GM12878 (cell line): ENCODE results near the gene DHCR7. TPM values are rescaled to one million over a fixed set of nuclear protein-coding genes. Genes with fewer than 3 reads are reported as not detected.

Source experiments
- ATAC-seq: fragments of 200-7000 bp; cut with Tn5 transposase; 3 replicates; pipeline ENCODE4 v1.9.1; 2020; ENCODE audit warnings: mild to moderate bottlenecking, moderate library complexity
- BruUV-seq: library from RNA; stranded (reverse); fragments of 400-500 nt; replicated peaks from 2 replicates; lab custom pipeline; 2021; lab: Mats Ljungman, UMichigan
- CTCF ChIA-PET: fragments of 300-600 bp; sonication (Branson Sonifier 250); formaldehyde crosslinking; extraction: SDS; loops from one replicate; lab custom pipeline; 2021; ENCODE audit warnings: inconsistent platforms; lab: Yijun Ruan, JAX
- POLR2A ChIA-PET: fragments of 350-600 bp; formaldehyde crosslinking; extraction: SDS; loops from one replicate; lab custom pipeline; 2021; ENCODE audit warnings: inconsistent platforms; lab: Charles Lee
- RAD21 ChIA-PET: fragments of 300-600 bp; sonication (Branson Sonifier 250); formaldehyde crosslinking; loops from one replicate; lab custom pipeline; 2023; ENCODE audit warnings: antibody characterized with exemption; ENCODE audit not compliant: unreplicated experiment; lab: Charles Lee
- SMC1A ChIA-PET: fragments of 300-600 bp; sonication (Branson Sonifier 250); formaldehyde crosslinking; loops from one replicate; lab custom pipeline; 2023; ENCODE audit not compliant: unreplicated experiment, uncharacterized antibody; lab: Charles Lee
- DNase-seq: peaks from one replicate; pipeline ENCODE4 v3.0.0-alpha.2; 2011; ENCODE audit warnings: low read depth, low spot score
- FAIRE-seq: peaks from 3 replicates; lab custom pipeline; 2011; peaks lifted over from hg19 to GRCh38; lab: Jason Lieb, UNC
- H2AFZ ChIP-seq: 2 replicates; pipeline ENCODE4 v1.6.0; 2011; ENCODE audit warnings: low read depth, low read length, control low read depth; ENCODE audit not compliant: control insufficient read depth
- H3K27ac ChIP-seq: 2 replicates; pipeline ENCODE4 v1.5.1; 2011; ENCODE audit warnings: control low read depth; ENCODE audit not compliant: control insufficient read depth, insufficient read depth
- H3K27me3 ChIP-seq, 2 experiments: replicated peaks in 1 of 2; 2 replicates each; pipeline versions ENCODE4 v1.6.0 to v1.6.1; 2011; ENCODE audit warnings: low read length in 1 of 2; ENCODE audit not compliant: control insufficient read depth in 2 of 2, insufficient read depth in 2 of 2
- H3K36me3 ChIP-seq, 2 experiments: 2 replicates each; pipeline ENCODE4 v1.5.1; 2011; ENCODE audit warnings: low read length in 1 of 2; ENCODE audit not compliant: control insufficient read depth in 2 of 2, insufficient read depth in 2 of 2
- H3K4me1 ChIP-seq: 2 replicates; pipeline ENCODE4 v1.6.1; 2011; ENCODE audit warnings: mild to moderate bottlenecking, low read length, moderate library complexity, mixed read lengths; ENCODE audit not compliant: control insufficient read depth, insufficient read depth
- H3K4me2 ChIP-seq: 2 replicates; pipeline ENCODE4 v1.6.0; 2011; ENCODE audit warnings: control low read depth; ENCODE audit not compliant: control insufficient read depth, insufficient read depth
- H3K4me3 ChIP-seq: fragments of 200-600 bp; sonication (generic); 2 replicates; pipeline ENCODE4 v1.5.1; 2016
- H3K79me2 ChIP-seq: 2 replicates; pipeline ENCODE4 v1.6.0; 2011; ENCODE audit warnings: low read length; ENCODE audit not compliant: control insufficient read depth, insufficient read depth
- H3K9ac ChIP-seq: 2 replicates; pipeline ENCODE4 v1.8.0; 2011; ENCODE audit warnings: low read length, control low read depth, mixed read lengths; ENCODE audit not compliant: control insufficient read depth, insufficient read depth
- H3K9me3 ChIP-seq: replicated peaks from 3 replicates; pipeline ENCODE4 v1.5.1; 2011; ENCODE audit warnings: mild to moderate bottlenecking, low read length; ENCODE audit not compliant: control insufficient read depth, insufficient read depth
- H4K20me1 ChIP-seq: 2 replicates; pipeline ENCODE4 v1.6.0; 2011; ENCODE audit not compliant: control insufficient read depth, insufficient read depth
- FOS ChIP-seq: IDR thresholded peaks from 3 replicates; pipeline ENCODE4 v1.6.1; 2011; ENCODE audit warnings: borderline replicate concordance; ENCODE audit not compliant: insufficient read length; ENCODE audit errors: extremely low read depth
- KAT2A ChIP-seq: conservative IDR thresholded peaks from 2 replicates; pipeline ENCODE4 v1.6.1; 2011; ENCODE audit warnings: low read depth, low read length; ENCODE audit not compliant: control insufficient read depth
- PAX5 ChIP-seq: IDR thresholded peaks from 2 replicates; pipeline ENCODE4 v1.6.1; 2011; ENCODE audit warnings: low read depth, low read length, borderline replicate concordance
- POLR2AphosphoS2 ChIP-seq: IDR thresholded peaks from 2 replicates; pipeline ENCODE4 v1.6.1; 2011; ENCODE audit warnings: low read depth, mild to moderate bottlenecking, low read length, improper control_type of control experiment, moderate library complexity
- TBL1XR1 ChIP-seq: IDR thresholded peaks from 2 replicates; pipeline ENCODE4 v1.6.1; 2012; ENCODE audit warnings: low read depth, low read length, improper control_type of control experiment
- ZNF384 ChIP-seq: IDR thresholded peaks from 2 replicates; pipeline ENCODE4 v1.6.1; 2012; ENCODE audit warnings: low read depth, mild to moderate bottlenecking, low read length, improper control_type of control experiment, borderline replicate concordance
- WGBS: methylation state at CpG from one replicate; pipeline ENCODE4 v1.1.6; 2016; ENCODE audit warnings: low lambda C conversion rate; ENCODE audit not compliant: insufficient replicate concordance, insufficient coverage; ENCODE audit errors: missing lambda C conversion rate; 5-methylcytosine and 5-hydroxymethylcytosine counted together
- in situ Hi-C: fragments of 300-500 bp; cut with MboI; formaldehyde crosslinking; loops from 9 replicates; pipeline ENCODE4 v1.14.3; 2018; ENCODE audit warnings: mixed read lengths
- intact Hi-C: fragments of 100-400 bp; cut with micrococcal nuclease; formaldehyde crosslinking; loops from one replicate; pipeline ENCODE4 v1.14.2; 2022; ENCODE audit not compliant: unreplicated experiment
- polyA plus RNA-seq, 11 experiments: library from polyadenylated mRNA; depleted of rRNA in 4 of 11; unstranded in 6 of 11; stranded (reverse) in 5 of 11; fragments of >200 nt; fragmentation: Nextera tagmentation in 4 of 11; fragmentation: Illumina TruSeq in 1 of 11; extraction: Ambion mirVana in 4 of 11; extraction: Trizol in 1 of 11; gene quantifications; 1 replicate in 1 of 11; 2 replicates in 10 of 11; pipeline versions ENCODE4 v1.2.1 to v1.2.3, GENCODE V29; 2011 to 2016; ENCODE audit warnings: inconsistent platforms in 2 of 11, missing spikeins in 2 of 11, low read depth in 1 of 11
- total RNA-seq, 4 experiments: library from RNA; depleted of rRNA in 3 of 4; stranded (reverse); fragments of >200 nt in 3 of 4; fragmentation: Illumina TruSeq in 1 of 4; extraction: Trizol in 1 of 4; gene quantifications; 2 replicates each; pipeline versions ENCODE4 v1.2.1 to v1.2.3, GENCODE V29; 2013 to 2021
- TF ChIP-seq, protein P1 (sequence below): fragments of 450-650 bp; IDR thresholded peaks from 2 replicates; pipeline ENCODE4 v1.6.1; 2014; ENCODE audit warnings: mild to moderate bottlenecking
- TF ChIP-seq, protein P2 (sequence below): fragments of 450-650 bp; IDR thresholded peaks from 2 replicates; pipeline ENCODE4 v1.6.1; 2017; ENCODE audit warnings: mild to moderate bottlenecking, moderate library complexity
- TF ChIP-seq, protein P3 (sequence below): fragments of 150-350 bp; IDR thresholded peaks from 2 replicates; pipeline ENCODE4 v1.6.1; 2014; ENCODE audit warnings: mild to moderate bottlenecking, low read depth, low read length

The DHCR7 gene
- total and polyA plus RNA-seq, 10 of the 15 experiments (the other 5 are each of a cell fraction or from before 2014, with no cell fraction given): 4.2 to 115 (median 57.8) TPM

DNA sequence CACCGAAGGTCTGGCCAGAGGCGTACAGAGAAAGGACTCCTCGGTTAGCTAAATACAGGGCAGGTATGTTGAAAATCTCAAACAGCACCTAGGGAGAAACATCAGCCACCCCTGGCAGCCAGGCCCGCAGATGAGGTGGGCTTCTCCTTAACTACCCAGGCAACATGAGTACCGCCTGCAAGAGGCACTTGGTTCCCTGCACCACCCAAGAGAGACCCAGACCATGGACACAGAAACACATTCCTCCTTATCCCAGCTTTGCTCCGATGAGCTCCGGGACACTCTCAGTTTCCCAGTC is 53.0 kb downstream of the DHCR7 start (continued):
- TF ChIP-seq TBL1XR1 (no peak), ZNF384 (no peak), PAX5 (no peak), FOS (no peak)
- TF ChIP-seq, protein P1, sequence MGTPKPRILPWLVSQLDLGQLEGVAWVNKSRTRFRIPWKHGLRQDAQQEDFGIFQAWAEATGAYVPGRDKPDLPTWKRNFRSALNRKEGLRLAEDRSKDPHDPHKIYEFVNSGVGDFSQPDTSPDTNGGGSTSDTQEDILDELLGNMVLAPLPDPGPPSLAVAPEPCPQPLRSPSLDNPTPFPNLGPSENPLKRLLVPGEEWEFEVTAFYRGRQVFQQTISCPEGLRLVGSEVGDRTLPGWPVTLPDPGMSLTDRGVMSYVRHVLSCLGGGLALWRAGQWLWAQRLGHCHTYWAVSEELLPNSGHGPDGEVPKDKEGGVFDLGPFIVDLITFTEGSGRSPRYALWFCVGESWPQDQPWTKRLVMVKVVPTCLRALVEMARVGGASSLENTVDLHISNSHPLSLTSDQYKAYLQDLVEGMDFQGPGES: no peak
- TF ChIP-seq, protein P2, sequence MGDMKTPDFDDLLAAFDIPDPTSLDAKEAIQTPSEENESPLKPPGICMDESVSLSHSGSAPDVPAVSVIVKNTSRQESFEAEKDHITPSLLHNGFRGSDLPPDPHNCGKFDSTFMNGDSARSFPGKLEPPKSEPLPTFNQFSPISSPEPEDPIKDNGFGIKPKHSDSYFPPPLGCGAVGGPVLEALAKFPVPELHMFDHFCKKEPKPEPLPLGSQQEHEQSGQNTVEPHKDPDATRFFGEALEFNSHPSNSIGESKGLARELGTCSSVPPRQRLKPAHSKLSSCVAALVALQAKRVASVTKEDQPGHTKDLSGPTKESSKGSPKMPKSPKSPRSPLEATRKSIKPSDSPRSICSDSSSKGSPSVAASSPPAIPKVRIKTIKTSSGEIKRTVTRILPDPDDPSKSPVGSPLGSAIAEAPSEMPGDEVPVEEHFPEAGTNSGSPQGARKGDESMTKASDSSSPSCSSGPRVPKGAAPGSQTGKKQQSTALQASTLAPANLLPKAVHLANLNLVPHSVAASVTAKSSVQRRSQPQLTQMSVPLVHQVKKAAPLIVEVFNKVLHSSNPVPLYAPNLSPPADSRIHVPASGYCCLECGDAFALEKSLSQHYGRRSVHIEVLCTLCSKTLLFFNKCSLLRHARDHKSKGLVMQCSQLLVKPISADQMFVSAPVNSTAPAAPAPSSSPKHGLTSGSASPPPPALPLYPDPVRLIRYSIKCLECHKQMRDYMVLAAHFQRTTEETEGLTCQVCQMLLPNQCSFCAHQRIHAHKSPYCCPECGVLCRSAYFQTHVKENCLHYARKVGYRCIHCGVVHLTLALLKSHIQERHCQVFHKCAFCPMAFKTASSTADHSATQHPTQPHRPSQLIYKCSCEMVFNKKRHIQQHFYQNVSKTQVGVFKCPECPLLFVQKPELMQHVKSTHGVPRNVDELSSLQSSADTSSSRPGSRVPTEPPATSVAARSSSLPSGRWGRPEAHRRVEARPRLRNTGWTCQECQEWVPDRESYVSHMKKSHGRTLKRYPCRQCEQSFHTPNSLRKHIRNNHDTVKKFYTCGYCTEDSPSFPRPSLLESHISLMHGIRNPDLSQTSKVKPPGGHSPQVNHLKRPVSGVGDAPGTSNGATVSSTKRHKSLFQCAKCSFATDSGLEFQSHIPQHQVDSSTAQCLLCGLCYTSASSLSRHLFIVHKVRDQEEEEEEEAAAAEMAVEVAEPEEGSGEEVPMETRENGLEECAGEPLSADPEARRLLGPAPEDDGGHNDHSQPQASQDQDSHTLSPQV: no peak

DNA sequence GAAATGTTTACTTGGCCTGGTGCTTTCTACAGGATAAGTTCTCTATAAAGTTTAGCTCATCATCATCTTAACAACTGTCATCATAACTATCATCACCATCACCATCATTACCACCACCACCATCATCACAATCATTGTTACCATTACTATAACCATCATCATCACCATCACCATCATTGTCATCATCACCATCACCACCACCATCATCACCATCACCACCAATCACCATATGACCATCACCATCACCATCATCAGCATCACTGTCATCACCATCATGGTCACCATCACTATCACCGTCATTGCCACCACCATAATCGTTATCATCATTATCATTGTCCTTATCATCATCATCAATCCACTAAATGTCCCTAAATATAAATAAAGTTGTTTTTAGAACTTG is 54.9 kb downstream of the DHCR7 start:
- DNase-seq (no peak), ATAC-seq (no peak), FAIRE-seq (no peak)
- ChIA-PET RAD21 (no interaction called here), POLR2A (no interaction called here), CTCF (no interaction called here), SMC1A (no interaction called here)
- H2AFZ ChIP-seq: no peak overlapping the region
- H3K36me3 ChIP-seq: no peaks in the 10 kb centered on the region
- H3K9me3 ChIP-seq: no peaks in the 10 kb centered on the region
- H3K79me2 ChIP-seq: no peaks in the 10 kb centered on the region
- H3K9ac ChIP-seq: no peak overlapping the region
- WGBS: 0% methylated on average over 2 of the region's 2 CpGs
- no peaks in the 10 kb centered on the region for H4K20me1 ChIP-seq
- no peak overlapping the region for H3K4me2 ChIP-seq
- in situ Hi-C loops: no loop called here
- H3K4me3 ChIP-seq: no peak overlapping the region
- H3K4me1 ChIP-seq: no peaks in the 10 kb centered on the region
- no TSS peak for BruUV-seq
- TF ChIP-seq, protein P3, sequence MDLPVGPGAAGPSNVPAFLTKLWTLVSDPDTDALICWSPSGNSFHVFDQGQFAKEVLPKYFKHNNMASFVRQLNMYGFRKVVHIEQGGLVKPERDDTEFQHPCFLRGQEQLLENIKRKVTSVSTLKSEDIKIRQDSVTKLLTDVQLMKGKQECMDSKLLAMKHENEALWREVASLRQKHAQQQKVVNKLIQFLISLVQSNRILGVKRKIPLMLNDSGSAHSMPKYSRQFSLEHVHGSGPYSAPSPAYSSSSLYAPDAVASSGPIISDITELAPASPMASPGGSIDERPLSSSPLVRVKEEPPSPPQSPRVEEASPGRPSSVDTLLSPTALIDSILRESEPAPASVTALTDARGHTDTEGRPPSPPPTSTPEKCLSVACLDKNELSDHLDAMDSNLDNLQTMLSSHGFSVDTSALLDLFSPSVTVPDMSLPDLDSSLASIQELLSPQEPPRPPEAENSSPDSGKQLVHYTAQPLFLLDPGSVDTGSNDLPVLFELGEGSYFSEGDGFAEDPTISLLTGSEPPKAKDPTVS: no peak
- no peak for TF ChIP-seq KAT2A
- no peak for TF ChIP-seq POLR2AphosphoS2
- H3K27ac ChIP-seq: no peak overlapping the region
- H3K27me3 ChIP-seq: 0 out of 4 replicates have a peak, but pooled peaks cover 0 to 2% of the 10 kb centered on the region in 2 experiments
- intact Hi-C loops: no loop called here
